Heart left ventricle (tissue), 13 donors: ENCODE data around the gene FAM221B.

Experiments
- POLR2A ChIP-seq, 2 donors: fragments of 450-650 bp; IDR thresholded peaks; one replicate each; pipeline ENCODE4 v1.6.1; 2017; ENCODE audit warnings: antibody characterized with exemption in 2 of 2, mild to moderate bottlenecking in 2 of 2, moderate library complexity in 2 of 2
- TF ChIP-seq, protein P1 (sequence below), 12 donors: fragments of 200-600 bp; sonication (generic) in 4 of 12; IDR thresholded peaks; one replicate each; pipeline versions ENCODE4 v1.5.0 to v1.8.0; 2018 to 2022; ENCODE audit warnings: antibody characterized with exemption in 12 of 12, mild to moderate bottlenecking in 5 of 12
- donor health status: ischemic (EF 13 %, LVEDD 7.1; RV severe dilation, severe dysfunction).
- donor health status: DM: no; HTN: yes; CAD: no.
- donor health status: DM: no; HTN: no; CAD: no.
- donor health status: ischemic (EF 25% LVEDD 6.9; RV normal size, moderate dysfunction).
- donor health status: ischemic (EF 25% LVEDD 5.7; RV mildly dilated, moderate dysfunction).
- donor health status: ischemic (EF 35%, LVEDD 5.7; RV mildly dilated, moderate dysfunction).
- donor health status: nonischemic (EF 11% LVEDD 7.7; RV severe dilation, severe dysfunction).
- donor health status: DM: yes; HTN: yes; CAD: no.
- donor health status: PGD.
- donor health status: ischemic (EF 29% LVEDD 5.4; RV normal size, mild dysfunction).
- donor health status: nonischemic (EF 23%, LVEDD 6.1; RV moderate dilation, normal function).

DNA sequence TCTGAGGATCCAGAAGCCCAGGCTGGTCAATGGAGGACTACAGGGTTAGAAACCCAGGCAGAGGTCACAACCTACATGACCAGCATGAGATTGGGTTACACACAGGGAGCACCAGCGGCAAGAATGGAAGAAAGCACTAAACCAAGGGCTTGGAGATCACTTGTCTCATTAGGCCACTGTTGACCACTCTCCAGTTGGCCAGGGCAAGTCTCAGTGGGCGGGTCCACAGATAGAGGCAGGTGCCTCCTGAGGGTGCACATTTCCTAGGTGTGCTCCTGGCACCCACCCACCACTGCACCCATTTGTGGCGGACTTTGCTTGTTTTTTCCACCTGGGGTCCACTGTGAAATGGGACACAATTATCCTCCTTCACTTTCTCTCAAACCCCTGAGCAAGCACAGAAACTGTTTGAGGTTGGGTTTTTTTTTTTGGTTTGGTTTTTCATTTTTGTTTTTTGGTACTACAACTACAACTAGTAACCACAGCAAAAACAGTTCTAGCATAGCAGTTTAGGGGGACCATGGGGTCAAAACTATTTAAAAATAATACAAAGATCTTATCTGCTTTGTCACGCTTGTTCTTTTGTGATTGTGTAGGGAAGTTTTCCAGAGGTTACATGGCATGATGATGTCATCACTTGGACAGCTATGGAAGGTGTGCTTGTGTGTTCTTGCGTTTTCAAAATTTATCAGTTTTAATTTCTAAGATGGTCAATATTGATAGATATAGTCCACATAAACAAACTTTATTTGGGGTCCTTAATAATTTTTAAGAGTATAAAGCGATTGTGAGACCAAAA lies 31.0 kb downstream of the FAM221B start:
- TF ChIP-seq, protein P1, sequence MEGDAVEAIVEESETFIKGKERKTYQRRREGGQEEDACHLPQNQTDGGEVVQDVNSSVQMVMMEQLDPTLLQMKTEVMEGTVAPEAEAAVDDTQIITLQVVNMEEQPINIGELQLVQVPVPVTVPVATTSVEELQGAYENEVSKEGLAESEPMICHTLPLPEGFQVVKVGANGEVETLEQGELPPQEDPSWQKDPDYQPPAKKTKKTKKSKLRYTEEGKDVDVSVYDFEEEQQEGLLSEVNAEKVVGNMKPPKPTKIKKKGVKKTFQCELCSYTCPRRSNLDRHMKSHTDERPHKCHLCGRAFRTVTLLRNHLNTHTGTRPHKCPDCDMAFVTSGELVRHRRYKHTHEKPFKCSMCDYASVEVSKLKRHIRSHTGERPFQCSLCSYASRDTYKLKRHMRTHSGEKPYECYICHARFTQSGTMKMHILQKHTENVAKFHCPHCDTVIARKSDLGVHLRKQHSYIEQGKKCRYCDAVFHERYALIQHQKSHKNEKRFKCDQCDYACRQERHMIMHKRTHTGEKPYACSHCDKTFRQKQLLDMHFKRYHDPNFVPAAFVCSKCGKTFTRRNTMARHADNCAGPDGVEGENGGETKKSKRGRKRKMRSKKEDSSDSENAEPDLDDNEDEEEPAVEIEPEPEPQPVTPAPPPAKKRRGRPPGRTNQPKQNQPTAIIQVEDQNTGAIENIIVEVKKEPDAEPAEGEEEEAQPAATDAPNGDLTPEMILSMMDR (IDR thresholded peaks at IDR 0.05): no peak
- no peak for TF ChIP-seq POLR2A (IDR thresholded peaks at IDR 0.05)
